Common myeloid progenitor, CD34-positive (primary cell): ENCODE results near the gene GRM1.

ENCODE experiments used
- CTCF ChIA-PET: fragments of 350-600 bp; sonication (Branson Sonifier 250); formaldehyde crosslinking; loops from one replicate; lab custom pipeline; 2021; ENCODE audit warnings: antibody characterized with exemption; lab: Charles Lee
- POLR2A ChIA-PET: fragments of 350-600 bp; sonication (Branson Sonifier 250); formaldehyde crosslinking; loops from one replicate; lab custom pipeline; 2021; ENCODE audit warnings: antibody characterized with exemption; lab: Charles Lee
- DNase-seq, 3 donors: peaks; one replicate each; pipeline versions ENCODE4 v3.0.0 to v3.0.0-alpha.2; 2013
- H3K27ac ChIP-seq, 2 experiments: 1 replicate in 1 of 2; 2 replicates in 1 of 2; pipeline ENCODE4 v1.7.0; 2013; ENCODE audit warnings: inconsistent platforms in 2 of 2, low read length in 2 of 2, mild to moderate bottlenecking in 2 of 2, low read depth in 1 of 2, moderate library complexity in 1 of 2; ENCODE audit not compliant: severe bottlenecking in 2 of 2, insufficient read depth in 1 of 2, poor library complexity in 1 of 2
- H3K27me3 ChIP-seq, 5 experiments: replicated peaks in 2 of 5; 1 replicate in 3 of 5; 2 replicates in 2 of 5; pipeline versions ENCODE4 v1.6.1 to v1.7.0; 2013; ENCODE audit warnings: low read length in 4 of 5, mild to moderate bottlenecking in 2 of 5, moderate library complexity in 2 of 5, inconsistent platforms in 1 of 5; ENCODE audit not compliant: insufficient read depth in 5 of 5, control insufficient read depth in 4 of 5
- H3K36me3 ChIP-seq, 4 experiments: 1 replicate in 2 of 4; 2 replicates in 2 of 4; pipeline versions ENCODE4 v1.6.1 to v1.7.0; 2013; ENCODE audit warnings: low read length in 3 of 4, control low read depth in 1 of 4, mild to moderate bottlenecking in 1 of 4; ENCODE audit not compliant: control insufficient read depth in 4 of 4, insufficient read depth in 4 of 4
- H3K4me1 ChIP-seq, 4 experiments: 1 replicate in 3 of 4; 2 replicates in 1 of 4; pipeline versions ENCODE4 v1.6.1 to v1.7.1; 2013; ENCODE audit warnings: low read length in 3 of 4, mild to moderate bottlenecking in 3 of 4, control low read depth in 1 of 4, inconsistent platforms in 1 of 4, moderate library complexity in 1 of 4; ENCODE audit not compliant: control insufficient read depth in 4 of 4, insufficient read depth in 4 of 4; ENCODE audit errors: control extremely low read depth in 1 of 4
- H3K4me3 ChIP-seq, 7 experiments: 1 replicate in 4 of 7; 2 replicates in 3 of 7; pipeline versions ENCODE4 v1.5.1 to v1.7.0; 2013; ENCODE audit warnings: mild to moderate bottlenecking in 7 of 7, low read length in 6 of 7, moderate library complexity in 6 of 7, inconsistent platforms in 2 of 7, low read depth in 2 of 7, control low read depth in 1 of 7; ENCODE audit not compliant: insufficient read depth in 4 of 7, control insufficient read depth in 1 of 7; ENCODE audit errors: extremely low read depth in 1 of 7
- H3K9me3 ChIP-seq, 5 experiments: 1 replicate in 4 of 5; 2 replicates in 1 of 5; pipeline versions ENCODE4 v1.6.1 to v1.7.1; 2013; ENCODE audit warnings: low read length in 4 of 5, mild to moderate bottlenecking in 2 of 5, inconsistent platforms in 1 of 5, low read depth in 1 of 5, moderate library complexity in 1 of 5; ENCODE audit not compliant: control insufficient read depth in 4 of 5, insufficient read depth in 2 of 5; ENCODE audit errors: control extremely low read depth in 1 of 5
- WGBS: methylation state at CpG from one replicate; pipeline ENCODE4 v1.1.5; 2013; ENCODE audit not compliant: insufficient coverage; 5-methylcytosine and 5-hydroxymethylcytosine counted together

The GRM1 gene

DNA sequence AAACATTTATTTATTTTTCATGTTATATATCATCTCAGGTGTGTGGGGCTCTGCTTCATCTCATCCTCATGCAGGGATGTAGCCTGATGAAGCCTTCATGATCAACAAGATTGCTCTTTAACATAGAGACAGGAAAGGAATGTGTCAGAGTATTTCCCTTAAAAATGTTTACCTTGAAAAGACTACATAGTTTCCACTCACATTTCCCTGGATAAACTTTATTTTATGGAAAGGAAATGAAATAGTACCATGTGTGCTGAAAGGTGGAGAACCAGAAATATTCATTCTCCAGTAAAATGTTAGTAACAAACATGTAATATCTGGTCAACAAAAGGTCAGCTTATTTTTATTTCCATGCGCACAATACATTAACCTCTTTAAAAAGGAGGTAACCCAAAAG, 155.8 kb downstream of the GRM1 start:
- no peak overlapping the region for H3K4me3 ChIP-seq
- POLR2A ChIA-PET = no interaction called here
- WGBS = no CpG with 5 or more reads among the region's 1 CpG
- peaks cover 0 to 3% (median 0%) of the 10 kb centered on the region in 5 experiments for H3K27me3 ChIP-seq
- H3K4me1 ChIP-seq = no peaks in the 10 kb centered on the region
- CTCF ChIA-PET = no interaction called here
- no peaks in the 10 kb centered on the region for H3K9me3 ChIP-seq
- H3K27ac ChIP-seq = no peak overlapping the region
- no peak for DNase-seq
- H3K36me3 ChIP-seq = no peaks in the 10 kb centered on the region

DNA sequence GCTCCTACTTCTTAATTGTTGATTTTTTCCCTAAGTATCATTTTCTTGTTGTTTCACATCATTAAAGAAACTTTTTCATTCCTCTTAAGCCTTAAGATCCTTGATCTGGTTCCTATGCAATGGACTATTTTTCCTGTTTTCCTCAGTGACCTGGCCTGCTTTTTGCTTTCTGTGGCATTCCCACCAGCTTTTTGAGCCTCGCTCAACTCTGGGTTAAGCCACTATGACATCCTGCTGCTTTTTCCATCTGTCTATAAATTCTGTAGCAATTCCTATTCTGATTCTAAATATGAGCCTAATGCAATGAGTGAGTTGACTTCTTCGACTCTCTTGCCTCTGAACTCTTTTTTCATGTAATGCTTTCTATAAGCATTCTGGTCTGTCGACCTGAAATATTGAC, 160.3 kb downstream of the GRM1 start:
- H3K27ac ChIP-seq = no peak overlapping the region
- no peak for DNase-seq
- H3K9me3 ChIP-seq = no peaks in the 10 kb centered on the region
- H3K36me3 ChIP-seq = no peaks in the 10 kb centered on the region
- WGBS = 82% methylated on average over 3 of the region's 3 CpGs
- no peak overlapping the region for H3K4me3 ChIP-seq
- H3K27me3 ChIP-seq = no peaks in the 10 kb centered on the region
- peaks cover 0 to 2% (median 0%) of the 10 kb centered on the region in 4 experiments for H3K4me1 ChIP-seq
- CTCF ChIA-PET = interaction anchor here (1.4 kb wide), 1 partner anchor 13 kb away, joined by 3 read pairs; no protein-coding TSS in a partner anchor
- POLR2A ChIA-PET = no interaction called here

DNA sequence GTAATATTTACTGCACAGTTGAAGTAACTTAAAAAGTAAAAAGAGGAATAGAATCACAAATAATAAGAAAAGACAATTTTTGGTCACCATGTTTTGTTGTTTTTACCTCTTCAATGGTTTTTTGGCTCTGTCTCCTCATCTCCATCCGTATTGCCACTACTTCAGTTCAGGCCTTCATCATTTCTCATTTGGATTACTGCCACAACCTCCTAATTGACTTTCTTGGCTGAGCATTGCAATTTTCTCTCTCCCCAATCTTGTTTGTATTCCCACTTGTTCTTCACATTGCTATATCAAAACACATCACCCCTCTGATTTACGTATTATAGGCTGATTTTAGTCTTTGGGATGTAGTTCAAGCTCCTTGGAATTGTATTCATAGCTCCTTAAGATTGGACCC, 161.7 kb downstream of the GRM1 start:
- no peak for DNase-seq
- Histone ChIP-seq H3K9me3 (no peaks in the 10 kb centered on the region), H3K4me3 (no peak overlapping the region), H3K36me3 (no peaks in the 10 kb centered on the region), H3K4me1 (peaks cover 0 to 2% (median 0%) of the 10 kb centered on the region in 4 experiments), H3K27ac (no peak overlapping the region), H3K27me3 (no peaks in the 10 kb centered on the region)
- WGBS = 100% methylated on average over 1 of the region's 2 CpGs
- ChIA-PET CTCF (interaction anchor here (0.8 kb wide), 1 partner anchor 25 kb away, joined by 3 read pairs; no protein-coding TSS in a partner anchor), POLR2A (no interaction called here)

DNA sequence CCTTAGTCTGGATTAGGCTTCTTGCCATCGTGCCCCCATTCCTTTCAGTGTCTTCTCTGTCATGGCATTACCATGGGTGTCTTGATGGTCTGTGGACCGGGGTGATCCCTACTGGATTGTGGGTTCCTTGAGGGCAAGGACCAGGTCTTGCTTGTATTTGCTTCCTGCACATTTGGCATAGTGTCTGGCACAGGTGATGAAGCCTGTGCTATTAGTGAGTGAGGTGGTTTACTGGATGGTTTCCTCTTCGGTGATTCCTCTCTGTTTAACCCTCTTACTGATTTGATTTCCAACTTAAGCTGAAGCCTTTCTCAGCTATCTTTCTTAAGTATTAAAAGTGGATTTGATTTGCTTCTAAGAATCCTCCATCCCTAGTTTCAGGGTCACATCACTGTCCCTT, 162.3 kb downstream of the GRM1 start:
- 100% methylated on average over 1 of the region's 3 CpGs for WGBS
- Histone ChIP-seq H3K27ac (no peak overlapping the region), H3K36me3 (no peaks in the 10 kb centered on the region), H3K4me3 (no peak overlapping the region), H3K27me3 (no peaks in the 10 kb centered on the region), H3K9me3 (peaks cover 0 to 1% (median 0%) of the 10 kb centered on the region in 5 experiments), H3K4me1 (peaks cover 0 to 2% (median 0%) of the 10 kb centered on the region in 4 experiments)
- CTCF ChIA-PET = no interaction called here
- DNase-seq = no peak
- POLR2A ChIA-PET = no interaction called here

DNA sequence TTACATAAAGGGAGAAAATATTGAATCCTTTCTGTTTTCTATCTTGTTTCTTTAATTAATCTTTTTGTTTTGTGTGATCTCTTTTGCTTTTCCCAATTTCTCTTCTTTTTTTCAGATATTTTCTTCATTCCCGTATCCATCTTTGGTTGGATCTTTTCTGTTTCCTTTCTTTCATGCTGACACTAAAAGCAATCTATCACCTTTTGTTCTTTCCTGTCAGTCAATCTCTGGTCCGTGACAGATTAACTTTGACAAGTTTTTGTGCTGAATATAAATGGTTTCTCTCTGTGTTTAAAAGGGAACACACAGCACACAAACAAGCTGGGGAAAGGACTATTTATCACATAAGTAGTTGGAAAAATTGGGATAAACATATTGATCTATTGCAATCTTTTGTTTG, 162.8 kb downstream of the GRM1 start:
- Histone ChIP-seq H3K4me1 (peaks cover 0 to 2% (median 0%) of the 10 kb centered on the region in 4 experiments), H3K9me3 (peaks cover 0 to 1% (median 0%) of the 10 kb centered on the region in 5 experiments), H3K27ac (no peak overlapping the region), H3K27me3 (no peaks in the 10 kb centered on the region), H3K4me3 (no peak overlapping the region), H3K36me3 (no peaks in the 10 kb centered on the region)
- POLR2A ChIA-PET = no interaction called here
- WGBS = no CpG with 5 or more reads among the region's 2 CpGs
- CTCF ChIA-PET = no interaction called here
- DNase-seq = no peak

DNA sequence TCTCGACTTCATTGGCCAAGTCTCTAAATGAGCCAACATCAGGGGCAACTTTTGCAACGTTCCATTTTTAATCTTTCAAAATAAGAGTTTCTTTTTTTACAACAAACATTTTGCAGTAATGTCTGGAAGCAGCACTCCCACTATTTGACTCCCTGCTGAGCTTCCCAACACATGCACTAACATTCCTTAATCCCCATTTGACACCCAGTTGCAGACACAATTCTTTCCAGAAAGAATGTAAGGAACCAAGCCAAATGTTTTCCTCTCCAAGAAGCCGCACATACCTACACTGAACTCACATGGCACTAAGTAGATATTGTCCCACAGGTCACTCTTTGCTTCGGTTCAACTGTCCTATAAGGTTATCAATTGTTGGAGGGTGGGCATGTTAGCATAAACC, 165.6 kb downstream of the GRM1 start:
- WGBS = 94% methylated on average over 3 of the region's 4 CpGs
- no peaks in the 10 kb centered on the region for H3K27me3 ChIP-seq
- ChIA-PET POLR2A (no interaction called here), CTCF (no interaction called here)
- no peak overlapping the region for H3K4me3 ChIP-seq
- no peak for DNase-seq
- no peak overlapping the region for H3K27ac ChIP-seq
- peaks cover 0 to 2% (median 0%) of the 10 kb centered on the region in 4 experiments for H3K4me1 ChIP-seq
- H3K9me3 ChIP-seq = peaks cover 0 to 1% (median 0%) of the 10 kb centered on the region in 5 experiments
- no peaks in the 10 kb centered on the region for H3K36me3 ChIP-seq

DNA sequence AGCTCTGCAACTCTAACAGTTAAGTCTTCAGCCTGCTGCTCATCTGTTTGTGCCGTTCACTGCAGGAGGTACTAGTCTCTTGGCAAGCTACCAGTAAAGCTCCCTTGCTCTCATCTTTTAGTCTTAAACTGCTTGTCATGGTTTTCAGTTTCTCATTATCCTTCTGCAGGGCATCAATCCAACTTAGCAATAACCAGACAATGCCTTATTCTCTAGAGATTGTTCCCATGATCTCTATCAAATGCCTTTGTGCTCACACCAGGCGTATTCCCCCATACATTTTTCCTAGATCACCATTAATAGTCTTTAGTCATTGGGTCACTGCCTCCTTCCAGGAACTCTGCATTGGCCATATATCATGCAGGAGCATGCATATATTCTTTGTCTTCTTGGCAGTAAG, 171.3 kb downstream of the GRM1 start:
- no peaks in the 10 kb centered on the region for H3K27me3 ChIP-seq
- no peak overlapping the region for H3K27ac ChIP-seq
- POLR2A ChIA-PET = no interaction called here
- WGBS = 98% methylated on average over 2 of the region's 2 CpGs
- H3K36me3 ChIP-seq = no peaks in the 10 kb centered on the region
- H3K9me3 ChIP-seq = peaks cover 0 to 3% (median 0%) of the 10 kb centered on the region in 5 experiments
- H3K4me3 ChIP-seq = no peak overlapping the region
- H3K4me1 ChIP-seq = no peaks in the 10 kb centered on the region
- CTCF ChIA-PET = no interaction called here
- no peak for DNase-seq
